Astrocyte (in vitro differentiated cells and primary cell): ENCODE data around the gene GOSR1. TPM values are rescaled to one million over a fixed set of nuclear protein-coding genes. Genes with fewer than 3 reads are reported as not detected.
"Not testable (repeated sequence)": the region's sequence is repeated elsewhere in the genome, so short reads cannot be mapped to it uniquely, and the experiment has no call there.

Experiments
- DNase-seq: peaks from one replicate; pipeline ENCODE4 v3.0.0-alpha.2; 2010; ENCODE audit warnings: low read depth
- FAIRE-seq: peaks from 2 replicates; lab custom pipeline; 2011; peaks lifted over from hg19 to GRCh38; lab: Jason Lieb, UNC
- H2AFZ ChIP-seq: 2 replicates; pipeline ENCODE4 v1.6.0; 2012; ENCODE audit warnings: low read depth, low read length, inconsistent platforms
- H3K27ac ChIP-seq: 2 replicates; pipeline ENCODE4 v1.5.1; 2011; ENCODE audit warnings: low read depth, low read length, inconsistent platforms
- H3K27me3 ChIP-seq: 2 replicates; pipeline ENCODE4 v1.6.0; 2011; ENCODE audit warnings: low read length, inconsistent platforms; ENCODE audit not compliant: insufficient read depth
- H3K36me3 ChIP-seq: 2 replicates; pipeline ENCODE4 v1.5.1; 2011; ENCODE audit warnings: low read length, inconsistent platforms; ENCODE audit not compliant: insufficient read depth
- H3K4me1 ChIP-seq: 2 replicates; pipeline ENCODE4 v1.5.1; 2011; ENCODE audit warnings: low read length, inconsistent platforms; ENCODE audit not compliant: insufficient read depth
- H3K4me2 ChIP-seq: 2 replicates; pipeline ENCODE4 v1.6.0; 2012; ENCODE audit warnings: low read length, inconsistent platforms
- H3K4me3 ChIP-seq: 2 replicates; pipeline ENCODE4 v1.5.1; 2011; ENCODE audit warnings: low read depth, mild to moderate bottlenecking, low read length, inconsistent platforms; ENCODE audit not compliant: insufficient read depth
- H3K79me2 ChIP-seq: 2 replicates; pipeline ENCODE4 v1.6.0; 2012; ENCODE audit warnings: mild to moderate bottlenecking, low read length, inconsistent platforms; ENCODE audit not compliant: insufficient read depth
- H3K9ac ChIP-seq: 2 replicates; pipeline ENCODE4 v1.6.0; 2012; ENCODE audit warnings: mild to moderate bottlenecking, low read length, inconsistent platforms
- H3K9me3 ChIP-seq: 2 replicates; pipeline ENCODE4 v1.5.1; 2012; ENCODE audit warnings: low read depth, mild to moderate bottlenecking, low read length, inconsistent platforms; ENCODE audit not compliant: insufficient read depth
- H4K20me1 ChIP-seq: 2 replicates; pipeline ENCODE4 v1.6.0; 2012; ENCODE audit warnings: low read length, inconsistent platforms; ENCODE audit not compliant: insufficient read depth
- H3K27ac Mint-ChIP-seq: one replicate; pipeline ENCODE4 v1.8.0; 2021; ENCODE audit warnings: mild to moderate bottlenecking, mixed read lengths; ENCODE audit not compliant: unreplicated experiment
- H3K27me3 Mint-ChIP-seq: one replicate; pipeline ENCODE4 v1.8.0; 2021; ENCODE audit warnings: low read depth, mixed read lengths; ENCODE audit not compliant: unreplicated experiment
- H3K36me3 Mint-ChIP-seq: one replicate; pipeline ENCODE4 v1.8.0; 2021; ENCODE audit warnings: low read depth, mixed read lengths; ENCODE audit not compliant: unreplicated experiment
- H3K4me1 Mint-ChIP-seq: one replicate; pipeline ENCODE4 v1.8.0; 2021; ENCODE audit warnings: low read depth, mixed read lengths; ENCODE audit not compliant: unreplicated experiment
- H3K4me3 Mint-ChIP-seq: one replicate; pipeline ENCODE4 v1.8.0; 2021; ENCODE audit warnings: mild to moderate bottlenecking, moderate library complexity, mixed read lengths; ENCODE audit not compliant: unreplicated experiment
- H3K9me3 Mint-ChIP-seq: one replicate; pipeline ENCODE4 v1.8.0; 2021; ENCODE audit warnings: mild to moderate bottlenecking, mixed read lengths; ENCODE audit not compliant: unreplicated experiment
- CTCF ChIP-seq: IDR thresholded peaks from 2 replicates; pipeline ENCODE4 v1.5.1; 2011; ENCODE audit warnings: low read depth, mild to moderate bottlenecking, inconsistent platforms, low read length, moderate library complexity; ENCODE audit not compliant: insufficient read depth
- EZH2 ChIP-seq: IDR thresholded peaks from 2 replicates; pipeline ENCODE4 v1.6.1; 2012; ENCODE audit warnings: mild to moderate bottlenecking, low read length, inconsistent platforms; ENCODE audit not compliant: insufficient read depth
- total RNA-seq: library from RNA; stranded (reverse); gene quantifications from 2 replicates; pipeline ENCODE4 v1.2.1, GENCODE V29; 2021

The GOSR1 gene
- total RNA-seq, 1 donor from 2014 or later, result 49.3 TPM

GRCh38 chr17:30559656-30560055, 82.4 kb downstream of the GOSR1 start:
- H3K79me2 ChIP-seq, result no peaks in the 10 kb centered on the region
- peaks cover 6% of the 10 kb centered on the region for H3K4me1 Mint-ChIP-seq
- peaks cover 2% of the 10 kb centered on the region for H3K36me3 Mint-ChIP-seq
- H3K4me3 Mint-ChIP-seq, result no peak overlapping the region
- FAIRE-seq (no peak), DNase-seq (no peak)
- no peak overlapping the region for H2AFZ ChIP-seq
- H3K27ac Mint-ChIP-seq, result no peak overlapping the region
- no peak overlapping the region for H3K9ac ChIP-seq
- no peaks in the 10 kb centered on the region for H3K36me3 ChIP-seq
- H3K27me3 ChIP-seq, result no peaks in the 10 kb centered on the region
- H3K4me2 ChIP-seq, result no peak overlapping the region
- TF ChIP-seq EZH2, result no peak
- no peak for TF ChIP-seq CTCF
- no peaks in the 10 kb centered on the region for H4K20me1 ChIP-seq
- H3K27ac ChIP-seq, result no peak overlapping the region
- no peak overlapping the region for H3K4me3 ChIP-seq
- no peaks in the 10 kb centered on the region for H3K9me3 Mint-ChIP-seq
- H3K9me3 ChIP-seq, result no peaks in the 10 kb centered on the region
- H3K27me3 Mint-ChIP-seq, result peaks cover 11% of the 10 kb centered on the region
- no peaks in the 10 kb centered on the region for H3K4me1 ChIP-seq

DNA sequence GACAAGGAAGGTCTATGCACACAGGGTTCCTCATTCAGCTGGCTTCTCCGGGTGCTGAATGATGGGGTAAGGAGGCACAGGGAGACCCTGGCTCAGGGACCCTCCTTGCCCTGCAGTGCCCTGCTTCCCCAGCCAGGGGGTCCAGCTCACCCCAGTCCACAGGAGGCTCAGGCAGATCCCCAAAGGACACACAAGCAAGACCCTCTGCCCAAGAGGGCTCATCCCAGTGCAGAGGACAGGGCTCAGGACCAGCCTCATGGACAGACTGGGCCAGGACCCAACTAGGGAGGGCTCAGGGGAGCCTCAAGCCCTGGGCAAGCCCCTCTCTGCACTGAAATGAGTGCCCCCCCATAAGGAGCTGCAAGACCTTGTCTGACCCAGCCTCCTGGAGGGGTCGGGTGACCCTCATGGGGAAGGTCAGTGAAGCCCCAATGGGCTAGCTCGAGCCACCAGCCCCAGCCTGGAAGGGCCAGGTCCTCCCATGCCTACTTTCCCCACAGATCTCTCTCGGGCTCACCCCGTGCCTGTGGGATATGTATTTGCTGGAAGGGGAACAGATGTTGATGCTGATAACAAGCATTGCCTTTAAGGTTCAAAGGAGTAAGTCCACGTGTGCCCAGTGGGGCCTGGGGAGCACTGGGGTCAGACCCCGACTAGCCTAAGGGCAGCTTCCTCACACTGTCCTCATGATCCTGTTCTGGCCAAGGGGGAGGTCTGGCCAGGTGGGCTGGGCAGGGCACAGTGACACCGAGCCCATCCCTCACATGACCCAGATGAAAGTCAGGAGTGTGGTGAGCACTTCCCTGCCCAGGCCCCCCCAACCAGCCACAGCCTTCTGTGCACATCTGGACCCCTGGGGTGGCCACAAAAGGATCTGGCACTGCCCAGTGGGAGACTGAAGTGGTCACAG, 83.2 kb downstream of the GOSR1 start:
- peaks cover 14% of the 10 kb centered on the region for H3K27me3 Mint-ChIP-seq
- not testable (repeated sequence) for H3K27ac ChIP-seq, H3K79me2 ChIP-seq, H3K36me3 ChIP-seq, H4K20me1 ChIP-seq, FAIRE-seq, H3K4me1 Mint-ChIP-seq, H3K4me3 Mint-ChIP-seq, H3K4me1 ChIP-seq, H3K36me3 Mint-ChIP-seq, H3K4me2 ChIP-seq, H3K4me3 ChIP-seq, H3K9me3 ChIP-seq, H2AFZ ChIP-seq, H3K9me3 Mint-ChIP-seq, H3K27me3 ChIP-seq, H3K9ac ChIP-seq, DNase-seq, H3K27ac Mint-ChIP-seq

DNA sequence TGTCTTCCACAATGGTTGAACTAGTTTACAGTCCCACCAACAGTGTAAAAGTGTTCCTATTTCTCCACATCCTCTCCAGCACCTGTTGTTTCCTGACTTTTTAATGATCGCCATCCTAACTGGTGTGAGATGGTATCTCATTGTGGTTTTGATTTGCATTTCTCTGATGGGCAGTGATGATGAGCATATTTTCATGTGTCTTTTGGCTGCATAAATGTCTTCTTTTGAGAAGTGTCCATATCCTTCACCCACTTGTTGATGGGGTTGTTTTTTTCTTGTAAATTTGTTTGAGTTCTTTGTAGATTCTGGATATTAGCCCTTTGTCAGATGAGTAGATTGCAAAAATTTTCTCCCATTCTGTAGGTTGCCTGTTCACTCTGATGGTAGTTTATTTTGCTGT, 84.6 kb downstream of the GOSR1 start:
- H3K36me3 ChIP-seq, H2AFZ ChIP-seq, H3K36me3 Mint-ChIP-seq, FAIRE-seq, H3K27ac Mint-ChIP-seq, H3K79me2 ChIP-seq, H4K20me1 ChIP-seq, H3K27ac ChIP-seq, H3K4me1 ChIP-seq, DNase-seq, H3K4me3 ChIP-seq, H3K9me3 Mint-ChIP-seq, H3K4me3 Mint-ChIP-seq, H3K27me3 Mint-ChIP-seq, H3K4me2 ChIP-seq, H3K9ac ChIP-seq, H3K27me3 ChIP-seq, H3K9me3 ChIP-seq: not testable (repeated sequence)
- peaks cover 11% of the 10 kb centered on the region for H3K4me1 Mint-ChIP-seq

- not testable (repeated sequence) for H3K4me2 ChIP-seq, H3K27ac Mint-ChIP-seq, H3K79me2 ChIP-seq, H2AFZ ChIP-seq, H3K27me3 ChIP-seq, H3K27ac ChIP-seq, H3K4me3 ChIP-seq, H3K9me3 ChIP-seq, H4K20me1 ChIP-seq, FAIRE-seq, H3K9ac ChIP-seq, H3K4me3 Mint-ChIP-seq, H3K9me3 Mint-ChIP-seq, DNase-seq, H3K4me1 Mint-ChIP-seq, H3K36me3 Mint-ChIP-seq, H3K36me3 ChIP-seq, H3K4me1 ChIP-seq
- peaks cover 19% of the 10 kb centered on the region for H3K27me3 Mint-ChIP-seq
Observed at GRCh38 chr17:30563131-30563904, 86.1 kb downstream of the GOSR1 start.

GRCh38 chr17:30563905-30564390, 86.7 kb downstream of the GOSR1 start:
- peak overlapping the region; percentile 54 for H3K27ac Mint-ChIP-seq

More at GRCh38 chr17:30563905-30564390, 86.7 kb downstream of the GOSR1 start:
- not testable (repeated sequence) for H3K9me3 ChIP-seq, DNase-seq, H3K27ac ChIP-seq, H3K36me3 ChIP-seq, H3K4me1 Mint-ChIP-seq, H3K4me3 ChIP-seq, FAIRE-seq, H3K9me3 Mint-ChIP-seq, H2AFZ ChIP-seq, H3K79me2 ChIP-seq, H3K4me3 Mint-ChIP-seq, H3K4me1 ChIP-seq, H3K27me3 ChIP-seq, H3K4me2 ChIP-seq, H3K36me3 Mint-ChIP-seq, H3K9ac ChIP-seq, H4K20me1 ChIP-seq
- peaks cover 23% of the 10 kb centered on the region for H3K27me3 Mint-ChIP-seq
